GM18861 (cell line): ENCODE data around the gene C16orf89.

Source experiments
- ATAC-seq: cut with Tn5 transposase; IDR thresholded peaks from one replicate; pipeline ENCODE4 v1.9.1; 2021; ENCODE audit not compliant: unreplicated experiment

Gene C16orf89

DNA sequence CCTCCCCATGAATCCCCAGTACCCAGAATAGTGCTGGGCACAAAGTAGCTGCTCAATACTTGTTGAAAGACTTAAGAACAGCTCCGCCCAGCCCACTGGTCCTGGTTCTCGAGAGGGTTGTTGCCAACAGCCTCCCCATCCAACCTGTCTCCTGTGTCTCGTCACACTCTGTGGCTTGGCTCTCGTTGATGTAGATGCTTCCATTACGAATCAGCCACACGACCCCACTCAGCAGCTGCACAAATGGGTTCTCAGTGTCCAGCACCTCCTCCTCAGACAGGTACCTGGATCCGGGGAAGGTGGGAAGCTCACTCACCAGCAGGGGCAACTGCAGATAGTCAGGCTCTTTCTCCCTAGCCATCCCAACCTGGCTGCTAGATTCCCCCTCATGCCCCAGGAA lies 34.2 kb downstream of the C16orf89 start:
- ATAC-seq, result no peak

GRCh38 chr16:5030251-5030870 lies 35.4 kb downstream of the C16orf89 start:
- no peak for ATAC-seq

DNA sequence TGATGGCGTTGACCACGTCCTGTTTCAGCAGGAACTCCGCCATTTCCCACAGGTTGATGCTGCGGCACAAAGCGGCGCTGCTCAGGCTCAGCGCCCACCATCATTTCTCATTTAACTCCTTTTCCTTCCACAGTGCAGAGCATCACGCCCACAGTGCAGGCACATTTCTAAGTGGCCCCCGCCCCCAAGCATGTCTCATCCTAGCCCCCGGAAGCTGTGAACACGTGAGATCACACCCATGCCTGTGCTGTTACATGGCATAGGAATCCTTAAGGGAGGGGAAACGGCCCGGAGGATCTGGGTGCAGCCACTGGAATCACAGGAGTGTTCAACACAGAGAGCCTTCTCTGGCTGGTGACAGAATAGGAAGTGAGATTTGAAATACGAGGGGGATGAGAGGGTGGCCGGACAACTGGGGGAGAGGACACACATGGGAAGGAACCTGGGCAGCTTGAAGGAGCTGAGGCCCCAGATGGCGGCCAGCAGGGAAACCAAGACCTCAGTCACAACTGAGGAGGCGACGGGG lies 36.7 kb downstream of the C16orf89 start:
- no peak for ATAC-seq

GRCh38 chr16:5027575-5028235 lies 38.1 kb downstream of the C16orf89 start:
- no peak for ATAC-seq

- ATAC-seq, result no peak
Observed at GRCh38 chr16:5027086-5027485, 38.7 kb downstream of the C16orf89 start.

- ATAC-seq, result no peak
Observed at GRCh38 chr16:5026664-5027063, 39.1 kb downstream of the C16orf89 start.

GRCh38 chr16:5025171-5025632 lies 40.6 kb downstream of the C16orf89 start:
- no peak for ATAC-seq

GRCh38 chr16:5024632-5025031 lies 41.1 kb downstream of the C16orf89 start:
- ATAC-seq, result no peak

DNA sequence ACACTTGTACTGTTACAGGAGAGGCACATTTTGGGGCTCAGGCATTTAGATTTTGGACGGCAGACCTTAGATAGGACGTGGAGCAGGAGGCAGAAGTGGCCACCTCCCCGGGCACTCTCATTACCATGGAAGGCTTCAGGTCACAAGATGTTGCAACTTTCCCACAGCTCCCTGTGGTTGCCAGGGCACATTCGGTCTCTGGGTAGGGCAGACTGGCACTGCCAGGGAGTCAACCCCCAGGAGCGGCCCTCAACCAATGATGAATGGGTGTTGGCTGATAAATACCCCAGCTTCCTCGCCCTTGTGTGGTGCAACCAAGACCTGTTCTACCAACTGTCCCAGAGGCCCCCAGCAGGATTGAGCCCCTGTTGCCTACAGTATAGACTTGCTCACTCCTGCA lies 43.2 kb downstream of the C16orf89 start:
- no peak for ATAC-seq

- ATAC-seq, result no peak
Observed at GRCh38 chr16:5020551-5020950, 45.2 kb downstream of the C16orf89 start.

GRCh38 chr16:5019775-5020174 lies 46.0 kb downstream of the C16orf89 start:
- no peak for ATAC-seq

GRCh38 chr16:5018793-5019192 lies 47.0 kb downstream of the C16orf89 start:
- no peak for ATAC-seq

GRCh38 chr16:5017678-5017969 lies 48.1 kb downstream of the C16orf89 start:
- no peak for ATAC-seq

DNA sequence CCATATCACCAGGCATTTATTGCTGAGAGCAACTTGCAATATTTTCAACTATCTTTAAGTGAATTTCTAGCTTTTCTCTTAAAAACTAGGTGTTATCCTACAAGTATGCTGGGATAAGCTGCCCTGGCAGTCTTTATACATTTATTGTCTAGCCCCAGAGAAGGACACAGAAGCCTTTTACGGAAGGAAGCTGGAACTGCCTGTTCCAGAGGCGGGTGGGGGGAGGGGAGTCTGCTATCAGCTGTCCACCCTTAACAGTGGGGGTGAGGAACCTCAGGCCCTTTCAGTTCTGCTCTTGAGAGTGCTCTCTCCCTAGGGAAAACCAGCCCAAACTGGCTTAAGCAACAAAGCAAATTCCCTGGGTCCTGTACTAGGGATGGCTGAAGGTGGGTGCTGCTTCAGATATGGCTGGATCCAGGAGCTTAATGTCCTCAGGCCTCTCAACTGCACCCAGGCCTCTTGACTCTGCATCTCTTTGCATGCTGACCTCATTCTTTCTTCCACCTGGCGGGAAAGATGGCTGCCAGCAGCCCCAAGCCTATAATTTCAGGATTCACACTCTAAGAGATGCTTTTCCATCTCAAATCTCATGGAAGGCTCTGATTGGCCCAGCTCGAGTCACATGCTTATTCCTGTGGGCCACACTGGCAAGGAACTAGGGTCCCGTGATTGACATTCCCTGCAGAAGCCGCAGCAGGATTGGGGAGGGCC lies 48.6 kb downstream of the C16orf89 start:
- no peak for ATAC-seq

DNA sequence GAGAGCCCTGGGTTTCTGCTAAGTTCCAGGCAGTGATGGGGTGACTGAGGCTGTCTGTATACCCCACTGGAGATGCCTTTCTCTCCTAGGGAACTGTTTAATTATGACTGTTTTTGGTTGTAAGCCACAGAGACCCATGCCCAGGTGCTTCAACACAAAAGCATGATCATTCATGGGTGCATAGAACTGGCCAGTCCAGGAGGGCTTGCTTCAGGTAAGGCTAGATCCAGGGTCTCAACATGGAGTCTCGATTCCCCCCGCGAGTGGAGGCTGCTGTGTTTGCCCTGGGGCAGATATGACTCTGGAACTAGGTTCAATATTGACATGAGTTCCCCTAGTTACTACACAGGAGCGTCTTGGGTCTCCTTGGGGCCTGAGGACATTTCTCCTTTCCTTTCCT lies 49.9 kb downstream of the C16orf89 start:
- ATAC-seq, result no peak

DNA sequence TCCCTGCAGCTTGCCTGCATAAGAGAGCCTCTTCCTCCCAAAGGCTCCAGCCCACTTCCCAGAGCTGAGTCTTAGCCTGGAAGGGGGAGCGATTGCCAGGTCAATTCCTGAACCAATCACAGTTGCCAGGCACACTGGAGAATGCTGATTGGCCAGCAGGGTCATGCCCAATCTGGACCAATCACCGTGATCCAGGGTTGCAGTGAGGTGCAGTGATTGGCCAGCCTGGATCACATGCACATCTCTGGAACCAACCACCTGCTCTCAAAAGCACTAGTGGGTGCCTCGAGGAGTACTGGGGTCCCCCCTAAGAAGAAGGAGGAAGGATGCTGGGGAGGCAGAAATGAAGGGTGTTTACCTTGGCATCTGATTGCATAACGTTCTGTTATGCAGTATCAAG lies 50.4 kb downstream of the C16orf89 start:
- no peak for ATAC-seq

GRCh38 chr16:5012887-5013286 lies 52.9 kb downstream of the C16orf89 start:
- no peak for ATAC-seq

DNA sequence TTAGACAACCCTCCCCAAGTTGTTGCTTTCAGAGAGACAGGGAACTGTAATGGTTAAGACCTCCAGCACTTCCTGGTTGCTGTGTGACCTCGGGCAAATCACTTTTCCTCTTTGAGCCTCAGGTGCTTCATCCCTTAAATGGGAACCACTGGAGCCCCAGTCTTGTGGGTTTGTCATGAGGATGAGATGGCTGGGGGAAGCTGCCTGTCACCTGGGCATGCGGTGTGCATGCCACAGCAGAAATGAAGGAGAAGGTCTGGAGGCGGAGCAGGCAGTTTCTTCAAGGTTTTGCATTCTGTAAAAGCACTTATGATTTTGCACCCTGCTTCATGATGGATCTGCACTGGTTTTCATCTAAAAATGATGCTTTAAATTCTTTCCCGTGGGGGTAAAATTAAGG lies 54.1 kb downstream of the C16orf89 start:
- no peak for ATAC-seq

- ATAC-seq, result no peak
Observed at GRCh38 chr16:5010576-5011329, 55.0 kb downstream of the C16orf89 start.

DNA sequence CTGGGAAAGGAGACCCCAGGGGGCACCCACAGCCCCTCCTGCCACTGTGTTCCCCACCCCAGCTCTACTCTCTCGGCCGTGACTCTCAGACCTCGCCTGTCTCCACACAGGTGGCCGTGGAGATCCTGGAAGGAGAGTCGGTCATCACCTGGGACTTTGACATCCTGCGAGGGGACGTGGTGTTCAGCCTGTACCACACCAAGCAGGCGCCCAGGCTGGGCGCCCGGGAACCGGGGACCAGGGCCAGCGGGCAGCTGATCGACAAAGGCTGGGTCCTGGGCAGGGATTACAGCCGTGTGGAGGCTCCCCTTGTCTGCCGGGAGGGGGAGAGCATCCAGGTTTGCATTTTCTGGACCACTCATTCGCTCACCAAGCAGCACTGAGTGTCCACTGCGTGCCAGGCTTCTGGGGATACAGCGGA lies 57.4 kb downstream of the C16orf89 start:
- no peak for ATAC-seq

GRCh38 chr16:5007256-5007655 lies 58.5 kb downstream of the C16orf89 start:
- ATAC-seq, result no peak
